Inferior parietal cortex (tissue), 1 donor: Measurements from ENCODE around the gene PMM1.
"Not testable (repeated sequence)": the region's sequence is repeated elsewhere in the genome, so short reads cannot be mapped to it uniquely, and the experiment has no call there.

ENCODE experiments used
- DNase-seq: peaks from one replicate; pipeline ENCODE4 v3.0.0-alpha.2; 2016; ENCODE audit errors: extremely low spot score

PMM1 gene

GRCh38 chr22:41596776-41597634, 7.4 kb upstream of the PMM1 start:
- DNase-seq, result peak; percentile 18

GRCh38 chr22:41595703-41596102, 6.1 kb upstream of the PMM1 start:
- no peak for DNase-seq

DNA sequence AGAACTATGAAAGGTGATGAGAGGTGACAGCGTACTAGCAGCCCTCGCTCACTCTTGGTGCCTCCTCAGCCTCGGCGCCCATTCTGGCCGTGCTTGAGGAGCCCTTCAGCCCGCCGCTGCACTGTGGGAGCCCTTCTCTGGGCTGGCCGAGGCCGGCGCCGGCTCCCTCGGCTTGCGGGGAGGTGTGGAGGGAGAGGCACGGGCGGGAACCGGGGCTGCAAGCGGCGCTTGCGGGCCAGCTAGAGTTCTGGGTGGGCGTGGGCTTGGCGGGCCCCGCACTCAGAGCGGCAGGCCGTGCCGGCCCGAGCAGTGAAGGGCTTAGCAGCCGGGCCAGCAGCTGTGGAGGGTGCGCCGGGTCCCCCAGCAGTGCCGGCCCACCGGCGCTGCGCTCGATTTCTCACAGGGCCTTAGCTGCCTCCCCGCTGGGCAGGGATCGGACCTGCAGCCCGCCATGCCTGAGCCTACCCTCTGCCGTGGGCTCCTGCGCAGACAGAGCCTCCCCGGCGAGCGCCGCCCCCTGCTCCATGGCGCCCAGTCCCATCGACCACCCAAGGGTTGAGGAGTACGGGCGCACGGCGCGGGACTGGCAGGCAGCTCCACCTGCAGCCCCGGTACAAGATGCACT, 3.8 kb upstream of the PMM1 start:
- DNase-seq, result not testable (repeated sequence)

GRCh38 chr22:41587347-41587723, 2.3 kb downstream of the PMM1 start:
- DNase-seq, result no peak

GRCh38 chr22:41585898-41586297, 3.7 kb downstream of the PMM1 start:
- no peak for DNase-seq

DNA sequence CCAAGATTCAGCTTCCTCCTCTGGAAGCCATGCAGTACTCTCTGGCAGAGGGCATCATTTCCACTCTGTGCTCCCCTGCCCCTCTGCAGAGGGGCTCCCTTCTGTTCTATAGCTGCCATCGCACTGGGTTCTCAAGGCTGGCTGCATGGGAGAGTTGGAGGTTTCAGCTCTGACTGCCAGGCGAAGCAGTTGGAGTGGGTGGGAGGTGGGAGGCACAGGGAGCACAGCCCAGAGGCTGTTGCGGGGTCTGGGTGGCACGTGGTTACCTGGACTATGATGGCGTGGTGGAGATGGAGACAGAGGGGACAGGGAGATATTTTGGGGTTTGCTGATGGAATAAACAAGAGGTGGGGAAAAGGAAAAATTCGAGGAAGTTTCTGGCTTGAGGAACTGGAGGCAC, 4.8 kb downstream of the PMM1 start:
- no peak for DNase-seq

GRCh38 chr22:41582694-41583093, 6.9 kb downstream of the PMM1 start:
- no peak for DNase-seq

DNA sequence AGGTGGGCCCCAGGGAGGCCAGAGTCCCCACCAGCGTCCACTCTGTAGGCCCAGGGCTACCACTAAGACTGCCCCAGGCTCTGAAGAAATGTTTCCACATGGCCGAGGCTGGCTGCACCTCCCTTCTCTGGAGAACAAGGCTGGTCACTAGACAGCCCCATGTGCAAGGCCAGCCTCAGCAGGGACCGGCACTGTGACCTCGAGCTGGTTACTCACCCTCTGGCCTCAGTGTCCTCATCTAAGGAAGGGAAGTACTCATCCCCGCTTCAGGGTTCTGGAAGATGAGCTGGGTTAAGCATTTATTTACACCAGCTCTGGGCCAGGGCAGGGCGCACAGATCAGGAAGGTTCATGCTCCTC, 9.7 kb downstream of the PMM1 start:
- DNase-seq, result no peak

DNA sequence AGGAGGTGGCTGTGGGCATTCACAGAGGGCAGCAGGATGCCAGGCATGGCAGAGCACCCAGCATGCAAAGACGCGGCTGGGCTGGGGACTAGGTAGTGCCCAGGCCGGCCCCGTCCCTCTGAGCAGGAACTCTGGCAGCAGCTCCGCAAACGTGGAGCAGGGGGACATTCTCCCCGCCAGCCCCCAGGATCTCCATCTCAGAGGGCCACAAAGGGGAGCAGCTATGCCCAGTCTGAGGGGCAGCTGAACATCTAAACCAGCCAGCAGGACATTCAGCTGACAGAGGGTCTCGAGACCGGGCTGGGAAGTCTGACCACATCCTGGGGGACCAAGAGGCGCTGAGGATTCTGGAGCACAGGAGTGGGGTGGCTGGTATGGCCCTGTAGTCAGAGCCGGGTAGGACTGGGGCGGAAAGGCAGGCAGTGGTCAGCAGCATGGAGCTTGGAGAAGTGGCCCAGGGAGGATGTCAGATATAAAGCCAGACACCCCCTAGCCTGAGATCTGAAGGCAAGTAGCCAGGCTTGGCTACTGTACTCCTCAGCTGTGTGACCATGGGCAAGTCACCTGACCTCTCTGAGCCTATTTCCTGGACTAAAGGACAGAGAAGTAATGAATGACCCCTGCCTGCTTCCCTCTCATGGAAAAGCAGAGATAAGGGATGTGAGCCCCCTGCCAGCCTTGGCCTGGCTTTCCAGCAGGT, 10.2 kb downstream of the PMM1 start:
- DNase-seq, result no peak

- DNase-seq, result no peak
Measured at GRCh38 chr22:41578818-41579217, 10.8 kb downstream of the PMM1 start.

GRCh38 chr22:41578114-41578513, 11.5 kb downstream of the PMM1 start:
- DNase-seq, result no peak

GRCh38 chr22:41576877-41577276, 12.8 kb downstream of the PMM1 start:
- no peak for DNase-seq

DNA sequence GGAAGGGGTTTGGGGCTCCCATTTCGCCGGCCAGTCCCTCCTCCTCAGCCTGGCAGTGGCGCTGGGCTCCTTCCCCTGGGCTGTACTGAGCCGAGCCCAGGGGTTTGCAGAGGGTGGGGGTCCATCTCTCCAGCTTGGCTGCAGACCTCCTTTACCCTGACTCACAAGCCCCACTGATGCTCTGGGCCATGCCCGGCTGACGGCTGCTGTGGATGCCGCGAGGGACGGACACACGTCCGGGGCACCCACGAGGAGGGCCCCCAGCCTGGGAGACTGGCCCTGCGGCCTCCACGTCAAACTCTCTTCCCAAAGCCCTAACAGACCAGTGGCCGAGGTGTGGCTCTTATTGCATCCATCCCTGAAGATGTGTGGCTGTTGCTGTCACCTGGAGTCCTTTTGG, 14.1 kb downstream of the PMM1 start:
- no peak for DNase-seq

DNA sequence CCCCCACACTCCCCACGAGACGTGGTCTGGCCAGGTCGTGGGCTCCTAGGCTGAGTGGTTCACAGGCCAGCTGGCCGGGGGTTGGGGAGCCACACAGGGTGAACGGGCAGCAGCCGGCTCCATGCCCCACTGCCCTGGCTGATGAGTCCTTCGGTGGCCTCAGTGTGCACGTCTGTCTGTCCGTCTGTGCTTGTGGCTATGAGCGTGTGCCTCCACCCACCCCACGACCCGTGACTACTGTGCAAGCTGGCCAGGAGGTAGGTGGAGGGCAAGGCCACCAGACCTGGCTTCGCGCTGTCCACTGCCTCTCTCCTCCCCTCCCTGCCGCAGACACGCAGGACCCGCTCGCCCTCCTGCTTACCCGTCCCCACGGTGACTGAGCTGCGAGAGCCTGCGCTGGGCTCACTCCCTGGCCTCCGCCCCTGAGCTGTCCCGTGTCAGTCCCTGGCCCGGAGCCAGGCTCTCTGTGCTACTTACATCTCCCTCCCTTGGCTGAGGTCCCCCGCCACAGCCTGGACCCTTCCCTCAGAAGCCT, 14.7 kb downstream of the PMM1 start:
- no peak for DNase-seq

DNA sequence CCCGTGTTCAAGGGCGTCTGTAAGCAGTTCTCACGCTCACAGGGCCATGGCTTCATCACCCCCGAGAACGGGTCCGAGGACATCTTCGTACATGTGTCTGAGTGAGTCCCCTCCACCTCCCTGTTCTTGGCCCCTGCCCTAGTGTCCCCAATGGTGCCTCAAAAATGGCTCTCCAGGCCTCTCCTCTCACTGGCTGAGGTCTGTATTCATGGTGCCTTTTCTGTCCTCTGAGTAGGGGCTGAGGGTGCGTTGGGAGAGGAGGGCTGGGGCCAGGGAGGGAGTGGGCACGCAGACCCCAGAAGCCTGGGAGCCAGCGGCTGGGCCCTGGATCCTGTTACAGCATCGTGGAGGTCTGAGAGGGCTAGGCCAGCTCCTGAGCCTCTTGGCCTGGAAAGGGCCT, 16.0 kb downstream of the PMM1 start:
- DNase-seq, result no peak

GRCh38 chr22:41572305-41572704, 17.3 kb downstream of the PMM1 start:
- DNase-seq, result not testable (repeated sequence)

DNA sequence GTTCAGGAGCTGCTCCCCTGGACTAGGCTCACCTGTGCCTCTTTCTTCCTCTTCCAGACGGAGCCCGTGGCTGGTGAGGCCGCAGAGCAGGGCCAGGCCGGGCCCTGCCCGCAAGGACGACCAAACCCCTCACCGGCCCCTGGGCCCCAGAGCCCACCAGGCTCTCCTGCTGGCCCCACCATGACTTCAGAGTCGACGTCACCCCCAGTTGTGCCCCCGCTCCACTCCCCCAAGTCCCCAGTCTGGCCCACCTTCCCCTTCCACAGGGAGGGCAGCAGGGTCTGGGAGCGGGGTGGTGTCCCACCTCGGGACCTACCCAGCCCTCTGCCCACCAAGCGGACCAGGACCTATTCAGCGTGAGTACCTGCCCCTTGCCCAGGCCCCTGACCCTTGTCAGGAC, 17.9 kb downstream of the PMM1 start:
- no peak for DNase-seq

DNA sequence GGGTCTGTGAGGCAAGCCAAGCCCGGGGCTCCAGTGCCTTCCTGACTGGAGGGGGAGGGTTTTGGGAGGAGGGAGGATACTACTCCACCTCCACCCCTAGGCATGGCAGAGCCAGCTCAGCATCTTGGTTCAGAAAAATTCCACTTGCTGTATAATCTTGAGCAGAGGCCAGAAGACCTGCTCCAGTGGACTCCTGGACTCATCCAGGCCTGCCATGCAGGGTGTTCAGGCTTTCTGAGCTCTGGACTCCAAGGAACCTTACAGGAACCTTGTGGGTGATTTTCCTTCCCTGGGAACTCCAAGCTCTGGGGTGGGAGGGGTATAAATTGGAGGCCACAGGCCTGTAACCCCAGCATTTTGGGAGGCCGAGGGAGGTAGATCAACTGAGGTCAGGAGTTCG, 19.4 kb downstream of the PMM1 start:
- no peak for DNase-seq

GRCh38 chr22:41568811-41569210, 20.8 kb downstream of the PMM1 start:
- DNase-seq, result no peak

DNA sequence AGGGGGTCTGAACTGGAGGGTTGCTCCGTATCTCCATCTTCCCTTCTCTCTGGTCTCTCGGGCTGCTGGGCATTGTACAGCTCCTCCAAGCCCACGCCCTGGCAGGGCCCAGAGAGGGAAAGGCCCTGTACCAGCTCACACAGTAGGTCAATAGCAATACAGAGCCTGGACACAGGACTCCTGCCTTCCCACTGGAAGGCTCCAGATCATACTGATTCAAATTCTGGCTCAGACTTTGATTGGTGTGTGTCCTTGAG, 22.2 kb downstream of the PMM1 start:
- DNase-seq, result no peak

GRCh38 chr22:41565403-41566054, 24.1 kb downstream of the PMM1 start:
- DNase-seq, result no peak

DNA sequence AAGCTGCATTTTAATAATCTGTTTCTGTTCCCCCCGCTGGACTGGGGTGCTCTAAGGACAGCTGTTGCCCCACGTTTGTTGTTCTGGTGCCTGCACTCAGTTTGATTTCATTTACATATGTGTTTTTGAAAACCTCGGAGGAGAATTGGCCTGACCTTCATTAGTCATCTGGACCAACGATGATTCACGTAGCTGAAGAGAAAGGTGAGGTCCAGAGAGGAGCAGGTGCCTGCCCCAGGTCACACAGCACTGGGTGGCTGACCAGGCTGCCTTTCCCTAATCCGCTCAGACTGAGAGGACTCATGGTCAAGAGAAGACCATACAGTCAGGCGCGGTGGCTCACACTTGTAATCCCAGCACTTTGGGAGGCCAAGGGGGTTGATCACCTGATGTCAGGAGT, 25.1 kb downstream of the PMM1 start:
- no peak for DNase-seq
